Prostate gland (tissue), 2 donors: ENCODE data around the gene ITGB4. TPM values are rescaled to one million over a fixed set of nuclear protein-coding genes. Genes with fewer than 3 reads are reported as not detected.

ENCODE experiments used
- DNase-seq: peaks from one replicate; pipeline ENCODE4 v3.0.0-alpha.2; 2019; ENCODE audit warnings: low spot score
- H3K27ac ChIP-seq, 2 donors: fragments of 200-600 bp; sonication (generic); 2 replicates each; pipeline ENCODE4 v1.5.1; 2017 to 2019
- H3K27me3 ChIP-seq: fragments of 200-600 bp; sonication (generic); replicated peaks from 2 replicates; pipeline ENCODE4 v1.5.1; 2019; ENCODE audit not compliant: insufficient read depth
- H3K36me3 ChIP-seq, 2 donors: fragments of 200-600 bp; sonication (generic); 1 replicate in 1 of 2; 2 replicates in 1 of 2; pipeline versions ENCODE4 v1.5.1 to v1.8.1; 2017 to 2019
- H3K4me1 ChIP-seq: fragments of 200-600 bp; sonication (generic); replicated peaks from 2 replicates; pipeline ENCODE4 v1.5.1; 2019
- H3K4me3 ChIP-seq, 2 donors: fragments of 200-600 bp; sonication (generic); 2 replicates each; pipeline ENCODE4 v1.5.1; 2017 to 2019
- H3K9me3 ChIP-seq: fragments of 200-600 bp; sonication (generic); 2 replicates; pipeline ENCODE4 v1.5.1; 2017
- CTCF ChIP-seq, 4 experiments: fragments of 200-600 bp in 2 of 4; fragments of 450-650 bp in 2 of 4; sonication (generic) in 2 of 4; IDR thresholded peaks; 1 replicate in 3 of 4; 2 replicates in 1 of 4; pipeline ENCODE4 v1.5.1; 2016 to 2019; ENCODE audit warnings: antibody characterized with exemption in 4 of 4, mild to moderate bottlenecking in 2 of 4, moderate library complexity in 2 of 4
- POLR2A ChIP-seq: fragments of 450-650 bp; IDR thresholded peaks from one replicate; pipeline ENCODE4 v1.6.1; 2016; ENCODE audit warnings: antibody characterized with exemption, mild to moderate bottlenecking
- POLR2AphosphoS5 ChIP-seq: sonication (generic); formaldehyde crosslinking; IDR thresholded peaks from one replicate; pipeline ENCODE4 v1.6.1; 2017; ENCODE audit warnings: antibody characterized with exemption
- WGBS: methylation state at CpG from one replicate; pipeline ENCODE4 v1.1.5; 2018; 5-methylcytosine and 5-hydroxymethylcytosine counted together
- intact Hi-C: fragments of 100-400 bp; cut with DNase I; formaldehyde crosslinking; loops from one replicate; pipeline ENCODE4 v1.14.2; 2022
- total RNA-seq, 2 donors: library from RNA; depleted of rRNA; stranded (reverse); fragments of >200 nt; gene quantifications; one replicate each; pipeline ENCODE4 v1.1.0, GENCODE V29; 2016

The ITGB4 gene
- total RNA-seq, 2 donors from 2014 or later = 81.0 to 105 TPM

- TF ChIP-seq CTCF (IDR thresholded peaks at IDR 0.05) (no peak), POLR2A (no peak), POLR2AphosphoS5 (no peak)
- intact Hi-C loops = loop anchor here (5.0 kb wide), 1 partner anchor 128 kb away; no protein-coding TSS in a partner anchor
- no peaks in the 10 kb centered on the region for H3K9me3 ChIP-seq
- H3K27me3 ChIP-seq = no peaks in the 10 kb centered on the region
- WGBS = 46% methylated on average over 14 of the region's 16 CpGs
- H3K4me3 ChIP-seq = peak overlapping the region; percentile 59 to 60
- H3K4me1 ChIP-seq = no peaks in the 10 kb centered on the region
- peak overlapping the region; percentile 77 to 84 for H3K27ac ChIP-seq
- no peak for DNase-seq
- H3K36me3 ChIP-seq = no peaks in the 10 kb centered on the region
These were observed 42.6 kb downstream of the ITGB4 start for GRCh38 chr17:75763613-75764416.

- Histone ChIP-seq H3K27ac (peak overlapping the region; percentile 77 to 84), H3K27me3 (no peaks in the 10 kb centered on the region), H3K4me1 (peaks cover 3% of the 10 kb centered on the region), H3K36me3 (no peaks in the 10 kb centered on the region), H3K9me3 (no peaks in the 10 kb centered on the region), H3K4me3 (peak overlapping the region; percentile 59 to 60)
- no peak for DNase-seq
- intact Hi-C loops = loop anchor here (5.0 kb wide), 1 partner anchor 128 kb away; no protein-coding TSS in a partner anchor
- WGBS = 8% methylated on average over 13 of the region's 14 CpGs
- TF ChIP-seq CTCF (IDR thresholded peaks at IDR 0.05) = peak in 1 of 4 experiments; percentile 30
- no peak for TF ChIP-seq POLR2A
These were observed 43.1 kb downstream of the ITGB4 start for GRCh38 chr17:75764417-75764710.

GRCh38 chr17:75764711-75765421 is 43.6 kb downstream of the ITGB4 start, which contains the start of gene GALK1:
TSS of gene GALK1 (minus strand) at chr17:75765192. CDS start at chr17:75765136, 56 bp downstream.
- intact Hi-C loops = loop anchor here (5.0 kb wide), 1 partner anchor 127 kb away; no protein-coding TSS in a partner anchor
- Histone ChIP-seq H3K27me3 (no peaks in the 10 kb centered on the region), H3K27ac (peak within 1 kb of the TSS; percentile 77 to 84), H3K4me3 (peak within 1 kb of the TSS; percentile 59 to 60), H3K9me3 (no peaks in the 10 kb centered on the region), H3K36me3 (no peaks in the 10 kb centered on the region), H3K4me1 (peaks cover 4% of the 10 kb centered on the region)
- TF ChIP-seq CTCF (IDR thresholded peaks at IDR 0.05) = peak in 3 of 4 experiments; percentile 66 to 87 (median 67)
- TF ChIP-seq POLR2A = peak; percentile 68
- peak; percentile 58 for TF ChIP-seq POLR2AphosphoS5
- DNase-seq = peak; percentile 59
- WGBS = under 1% methylated on average over 52 of the region's 71 CpGs

- peaks cover 4% of the 10 kb centered on the region for H3K4me1 ChIP-seq
- intact Hi-C loops = no loop called here
- no peaks in the 10 kb centered on the region for H3K27me3 ChIP-seq
- no peaks in the 10 kb centered on the region for H3K36me3 ChIP-seq
- 85% methylated on average over 4 of the region's 4 CpGs for WGBS
- peak overlapping the region in 1 of 2 donors; percentile 77 for H3K27ac ChIP-seq
- DNase-seq = no peak
- no peaks in the 10 kb centered on the region for H3K9me3 ChIP-seq
- no peak overlapping the region for H3K4me3 ChIP-seq
- TF ChIP-seq POLR2A (no peak), CTCF (IDR thresholded peaks at IDR 0.05) (no peak), POLR2AphosphoS5 (no peak)
These were observed 44.7 kb downstream of the ITGB4 start for GRCh38 chr17:75765981-75766380.
